Activated gamma-delta T cell treated with Interleukin-2 at 50 U/mL for 16 hours (primary cell): ENCODE data around the gene SAMD10.
"Not testable (repeated sequence)": the region's sequence is repeated elsewhere in the genome, so short reads cannot be mapped to it uniquely, and the experiment has no call there.

Experiments
- DNase-seq: peaks from one replicate; pipeline ENCODE4 v3.0.0-alpha.2; 2020

Gene SAMD10

GRCh38 chr20:63979557-63980316 is at the start of gene SAMD10:
Gene SAMD10 (minus strand): TSS chr20:63979642. CDS start chr20:63979467, 175 bp downstream.
- peak; percentile 62 for DNase-seq

- no peak for DNase-seq
Observed at GRCh38 chr20:64027981-64028685, 48.7 kb upstream of the SAMD10 start.

- no peak for DNase-seq
Observed at GRCh38 chr20:64025826-64026412, 46.5 kb upstream of the SAMD10 start.

GRCh38 chr20:64025101-64025825 is 45.8 kb upstream of the SAMD10 start:
- no peak for DNase-seq

- DNase-seq, result no peak
Observed at GRCh38 chr20:64024141-64024990, 44.9 kb upstream of the SAMD10 start.

GRCh38 chr20:64023361-64024140 is 44.1 kb upstream of the SAMD10 start:
- no peak for DNase-seq

- DNase-seq, result no peak
Observed at GRCh38 chr20:64022671-64023360, 43.4 kb upstream of the SAMD10 start.

- no peak for DNase-seq
Observed at GRCh38 chr20:64021124-64021975, 41.9 kb upstream of the SAMD10 start.

GRCh38 chr20:64015635-64016034 is 36.2 kb upstream of the SAMD10 start:
- no peak for DNase-seq

GRCh38 chr20:64012385-64013154 is 33.1 kb upstream of the SAMD10 start:
- not testable (repeated sequence) for DNase-seq

- DNase-seq, result no peak
Observed at GRCh38 chr20:64011366-64011779, 31.9 kb upstream of the SAMD10 start.

- no peak for DNase-seq
Observed at GRCh38 chr20:64010711-64011237, 31.3 kb upstream of the SAMD10 start.

GRCh38 chr20:64009811-64010387 is 30.5 kb upstream of the SAMD10 start:
- DNase-seq, result no peak

GRCh38 chr20:64006902-64007301 is 27.5 kb upstream of the SAMD10 start:
- DNase-seq, result no peak

- no peak for DNase-seq
Observed at GRCh38 chr20:64006490-64006889, 27.0 kb upstream of the SAMD10 start.

- no peak for DNase-seq
Observed at GRCh38 chr20:64005394-64005793, 26.0 kb upstream of the SAMD10 start.

GRCh38 chr20:64003960-64004725 is 24.7 kb upstream of the SAMD10 start:
- no peak for DNase-seq

- DNase-seq, result no peak
Observed at GRCh38 chr20:64001607-64002011, 22.2 kb upstream of the SAMD10 start.
